ENCODE data around the gene KDM2A. TPM values are rescaled to one million over a fixed set of nuclear protein-coding genes. Genes with fewer than 3 reads are reported as not detected.

The KDM2A gene
- total and polyA plus RNA-seq, 2 donors from 2014 or later: 16.2 to 82.6 TPM

GRCh38 chr11:67102664-67103063 lies 16.4 kb upstream of the KDM2A start:
- no peak for DNase-seq
- no peaks in the 10 kb centered on the region for H3K4me1 ChIP-seq (ENCODE audit: control insufficient read depth in 2 of 3, insufficient read depth in 2 of 3, low read depth in 1 of 3, low read length in 3 of 3)
- FAIRE-seq: no peak

GRCh38 chr11:67105964-67106363 lies 13.1 kb upstream of the KDM2A start:
- FAIRE-seq (no peak), DNase-seq (peak in 1 of 5 donors; percentile 6)
- no peaks in the 10 kb centered on the region for H3K27me3 ChIP-seq (ENCODE audit: control insufficient read depth, insufficient read depth, low read length)
- H3K36me3 ChIP-seq (ENCODE audit: control insufficient read depth in 2 of 3, insufficient read depth in 3 of 3, low read length in 3 of 3): no peaks in the 10 kb centered on the region
- H3K27ac ChIP-seq (ENCODE audit: low read depth in 2 of 2, low read length in 2 of 2): no peak overlapping the region
- no peaks in the 10 kb centered on the region for H3K9me3 ChIP-seq (ENCODE audit: control insufficient read depth in 2 of 3, insufficient read depth in 1 of 3, low read length in 3 of 3)
- no peaks in the 10 kb centered on the region for H3K4me1 ChIP-seq (ENCODE audit: control insufficient read depth in 2 of 3, insufficient read depth in 2 of 3, low read depth in 1 of 3, low read length in 3 of 3)
- no peak for TF ChIP-seq CTCF (IDR thresholded peaks at IDR 0.05; ENCODE audit: borderline replicate concordance, extremely low read depth, insufficient read depth)
- intact Hi-C loops (cut with DNase I): no loop called here
- no peak overlapping the region for H3K9ac ChIP-seq (ENCODE audit: low read length in 3 of 3)
- no peak overlapping the region for H3K4me3 ChIP-seq (ENCODE audit: low read length in 3 of 3)

More at GRCh38 chr11:67102664-67103063, 16.4 kb upstream of the KDM2A start:
- no peaks in the 10 kb centered on the region for H3K27me3 ChIP-seq (ENCODE audit: control insufficient read depth, insufficient read depth, low read length)
- no peak overlapping the region for H3K4me3 ChIP-seq (ENCODE audit: low read length in 3 of 3)
- no peaks in the 10 kb centered on the region for H3K36me3 ChIP-seq (ENCODE audit: control insufficient read depth in 2 of 3, insufficient read depth in 3 of 3, low read length in 3 of 3)
- intact Hi-C loops (cut with DNase I): no loop called here
- H3K9ac ChIP-seq (ENCODE audit: low read length in 3 of 3): no peak overlapping the region
- no peaks in the 10 kb centered on the region for H3K9me3 ChIP-seq (ENCODE audit: control insufficient read depth in 2 of 3, insufficient read depth in 1 of 3, low read length in 3 of 3)
- no peak overlapping the region for H3K27ac ChIP-seq (ENCODE audit: low read depth in 2 of 2, low read length in 2 of 2)
- no peak for TF ChIP-seq CTCF (IDR thresholded peaks at IDR 0.05; ENCODE audit: borderline replicate concordance, extremely low read depth, insufficient read depth)

GRCh38 chr11:67111261-67111660 lies 7.8 kb upstream of the KDM2A start:
- no peaks in the 10 kb centered on the region for H3K27me3 ChIP-seq (ENCODE audit: control insufficient read depth, insufficient read depth, low read length)
- H3K4me1 ChIP-seq (ENCODE audit: control insufficient read depth in 2 of 3, insufficient read depth in 2 of 3, low read depth in 1 of 3, low read length in 3 of 3): no peaks in the 10 kb centered on the region
- no peak overlapping the region for H3K4me3 ChIP-seq (ENCODE audit: low read length in 3 of 3)
- no peak for TF ChIP-seq CTCF (IDR thresholded peaks at IDR 0.05; ENCODE audit: borderline replicate concordance, extremely low read depth, insufficient read depth)
- no peaks in the 10 kb centered on the region for H3K9me3 ChIP-seq (ENCODE audit: control insufficient read depth in 2 of 3, insufficient read depth in 1 of 3, low read length in 3 of 3)
- no peak for FAIRE-seq
- H3K36me3 ChIP-seq (ENCODE audit: control insufficient read depth in 2 of 3, insufficient read depth in 3 of 3, low read length in 3 of 3): no peaks in the 10 kb centered on the region
- DNase-seq: no peak
- H3K9ac ChIP-seq (ENCODE audit: low read length in 3 of 3): no peak overlapping the region
- no peak overlapping the region for H3K27ac ChIP-seq (ENCODE audit: low read depth in 2 of 2, low read length in 2 of 2)
- intact Hi-C loops (cut with DNase I): no loop called here

GRCh38 chr11:67113231-67113721 lies 5.8 kb upstream of the KDM2A start:
- Histone ChIP-seq H3K9me3 (ENCODE audit: control insufficient read depth in 2 of 3, insufficient read depth in 1 of 3, low read length in 3 of 3) (no peaks in the 10 kb centered on the region), H3K27me3 (ENCODE audit: control insufficient read depth, insufficient read depth, low read length) (no peaks in the 10 kb centered on the region), H3K36me3 (ENCODE audit: control insufficient read depth in 2 of 3, insufficient read depth in 3 of 3, low read length in 3 of 3) (no peaks in the 10 kb centered on the region), H3K9ac (ENCODE audit: low read length in 3 of 3) (no peak overlapping the region), H3K4me1 (ENCODE audit: control insufficient read depth in 2 of 3, insufficient read depth in 2 of 3, low read depth in 1 of 3, low read length in 3 of 3) (no peaks in the 10 kb centered on the region), H3K27ac (ENCODE audit: low read depth in 2 of 2, low read length in 2 of 2) (no peak overlapping the region), H3K4me3 (ENCODE audit: low read length in 3 of 3) (no peak overlapping the region)
- DNase-seq (peak in 1 of 5 donors; percentile 41), FAIRE-seq (no peak)
- no peak for TF ChIP-seq CTCF (IDR thresholded peaks at IDR 0.05; ENCODE audit: borderline replicate concordance, extremely low read depth, insufficient read depth)
- intact Hi-C loops (cut with DNase I): no loop called here
